WI38 (cell line): ENCODE measurements around the gene AGAP1.
A peak's percentile ranks its signal among the peaks of the same experiment; 100 is the strongest.

Experiments
- H3K4me3 ChIP-seq: 2 replicates; pipeline ENCODE4 v1.5.1; 2011; ENCODE audit warnings: low read depth, mild to moderate bottlenecking, control low read depth, low read length
- CTCF ChIP-seq: IDR thresholded peaks from 2 replicates; pipeline ENCODE4 v1.5.1; 2012; ENCODE audit warnings: low read depth, mild to moderate bottlenecking, control low read depth, low read length

AGAP1 gene

GRCh38 chr2:236166796-236167296, 673.0 kb downstream of the AGAP1 start:
- peak overlapping the region; percentile 77 for H3K4me3 ChIP-seq

GRCh38 chr2:236167297-236168109, 673.7 kb downstream of the AGAP1 start:
- H3K4me3 ChIP-seq: peak overlapping the region; percentile 77
- no peak for TF ChIP-seq CTCF

More at GRCh38 chr2:236166796-236167296, 673.0 kb downstream of the AGAP1 start:
- TF ChIP-seq CTCF: no peak

GRCh38 chr2:236168110-236169080, 674.6 kb downstream of the AGAP1 start, which contains the start of gene GBX2:
GBX2 (minus strand) TSS chr2:236168386; CDS start chr2:236167971, 415 bp downstream.
- peak within 1 kb of the TSS; percentile 77 for H3K4me3 ChIP-seq
- no peak for TF ChIP-seq CTCF

- TF ChIP-seq CTCF: no peak
- peak overlapping the region; percentile 77 for H3K4me3 ChIP-seq
These were observed 675.4 kb downstream of the AGAP1 start for GRCh38 chr2:236169151-236169721.

- peak overlapping the region; percentile 77 for H3K4me3 ChIP-seq
- TF ChIP-seq CTCF: no peak
These were observed 676.1 kb downstream of the AGAP1 start for GRCh38 chr2:236169741-236170589.

GRCh38 chr2:236170590-236171165, 676.8 kb downstream of the AGAP1 start:
- peak overlapping the region; percentile 19 for H3K4me3 ChIP-seq
- no peak for TF ChIP-seq CTCF
